Activated CD8-positive, alpha-beta memory T cell treated with anti-CD3 and anti-CD28 coated beads, Interleukin-2, amount 10 ng/mL, durations not matched to agents 7 days and 5 days (primary cell): ENCODE results near the gene VPS26C. TPM values are rescaled to one million over a fixed set of nuclear protein-coding genes. Genes with fewer than 3 reads are reported as not detected.

ENCODE experiments used
- ATAC-seq: fragments of 150-1000 bp; cut with Tn5 transposase; one replicate; pipeline ENCODE4 v1.10.0; 2021; ENCODE audit warnings: moderate library complexity
- CTCF ChIA-PET: fragments of 350-600 bp; sonication (Branson Sonifier 250); formaldehyde crosslinking; loops from one replicate; lab custom pipeline; 2021; ENCODE audit warnings: antibody characterized with exemption; lab: Charles Lee
- DNase-seq: peaks from one replicate; pipeline ENCODE4 v3.0.0-alpha.2; 2020
- H3K27ac Mint-ChIP-seq: one replicate; pipeline ENCODE4 v1.8.0; 2021; ENCODE audit warnings: mild to moderate bottlenecking, mixed read lengths
- H3K27me3 Mint-ChIP-seq: one replicate; pipeline ENCODE4 v1.8.0; 2021; ENCODE audit warnings: mixed read lengths
- H3K36me3 Mint-ChIP-seq: one replicate; pipeline ENCODE4 v1.8.0; 2021; ENCODE audit warnings: mild to moderate bottlenecking, mixed read lengths
- H3K4me1 Mint-ChIP-seq: one replicate; pipeline ENCODE4 v1.8.0; 2021; ENCODE audit warnings: mixed read lengths
- H3K4me3 Mint-ChIP-seq: one replicate; pipeline ENCODE4 v1.8.0; 2021; ENCODE audit warnings: mild to moderate bottlenecking, moderate library complexity, mixed read lengths
- H3K9me3 Mint-ChIP-seq: one replicate; pipeline ENCODE4 v1.8.0; 2022; ENCODE audit warnings: low read depth, mixed read lengths
- total RNA-seq, 2 experiments: library from RNA; stranded (reverse); gene quantifications; one replicate each; pipeline ENCODE4 v1.2.3, GENCODE V29; 2021

The VPS26C gene
- total RNA-seq, 2 experiments from 2014 or later, result 83.1 to 94.3 TPM

- peaks cover 5% of the 10 kb centered on the region for H3K4me1 Mint-ChIP-seq
- no peak for ATAC-seq
- H3K9me3 Mint-ChIP-seq, result peaks cover 5% of the 10 kb centered on the region
- no peak for DNase-seq
- CTCF ChIA-PET, result no interaction called here
- H3K27me3 Mint-ChIP-seq, result peaks cover 2% of the 10 kb centered on the region
- no peak overlapping the region for H3K4me3 Mint-ChIP-seq
- H3K27ac Mint-ChIP-seq, result no peak overlapping the region
- no peaks in the 10 kb centered on the region for H3K36me3 Mint-ChIP-seq
Observed at GRCh38 chr21:37276377-37276776, 9.2 kb upstream of the VPS26C start.

GRCh38 chr21:37273911-37274690 lies 7.0 kb upstream of the VPS26C start:
- ATAC-seq (peak; percentile 58), DNase-seq (no peak)
- Mint-ChIP-seq H3K4me3 (no peak overlapping the region), H3K9me3 (peaks cover 2% of the 10 kb centered on the region), H3K4me1 (peaks cover 7% of the 10 kb centered on the region), H3K27me3 (peaks cover 2% of the 10 kb centered on the region), H3K36me3 (no peaks in the 10 kb centered on the region), H3K27ac (no peak overlapping the region)
- CTCF ChIA-PET, result interaction anchor here (1.2 to 2.0 kb wide), 2 partner anchors 30 to 108 kb away, joined by 3 to 5 read pairs; no protein-coding TSS in a partner anchor

DNA sequence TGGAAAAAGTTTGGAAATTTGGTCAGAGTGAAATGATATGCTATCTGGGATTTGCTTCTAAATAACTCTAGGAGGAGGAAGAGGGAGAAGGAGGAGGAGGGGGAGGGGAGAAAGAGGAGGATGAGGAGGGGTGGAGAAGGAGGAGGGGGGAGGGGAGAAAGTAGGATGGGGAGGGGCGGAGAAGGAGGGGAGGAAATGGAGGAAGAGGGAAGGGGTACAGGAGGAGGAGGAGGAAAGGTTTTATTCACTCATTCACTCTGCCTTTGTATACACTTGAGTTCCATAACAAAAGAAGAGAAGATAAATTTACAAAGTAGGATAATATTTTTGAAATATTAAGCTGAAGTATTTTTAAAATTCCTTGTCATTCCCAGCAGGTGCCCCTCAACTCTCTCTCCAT lies 6.3 kb upstream of the VPS26C start:
- H3K27me3 Mint-ChIP-seq, result peaks cover 2% of the 10 kb centered on the region
- H3K4me3 Mint-ChIP-seq, result no peak overlapping the region
- ATAC-seq (no peak), DNase-seq (no peak)
- H3K9me3 Mint-ChIP-seq, result no peaks in the 10 kb centered on the region
- H3K4me1 Mint-ChIP-seq, result peaks cover 12% of the 10 kb centered on the region
- H3K36me3 Mint-ChIP-seq, result no peaks in the 10 kb centered on the region
- CTCF ChIA-PET, result interaction anchor here (1.2 to 2.0 kb wide), 2 partner anchors 30 to 108 kb away, joined by 3 to 5 read pairs; no protein-coding TSS in a partner anchor
- no peak overlapping the region for H3K27ac Mint-ChIP-seq

- H3K4me3 Mint-ChIP-seq, result no peak overlapping the region
- H3K36me3 Mint-ChIP-seq, result no peaks in the 10 kb centered on the region
- peaks cover 14% of the 10 kb centered on the region for H3K4me1 Mint-ChIP-seq
- H3K27me3 Mint-ChIP-seq, result peaks cover 2% of the 10 kb centered on the region
- no peak overlapping the region for H3K27ac Mint-ChIP-seq
- CTCF ChIA-PET, result interaction anchor here (1.2 to 2.0 kb wide), 2 partner anchors 29 to 107 kb away, joined by 3 to 5 read pairs; no protein-coding TSS in a partner anchor
- no peak for ATAC-seq
- DNase-seq, result no peak
- no peaks in the 10 kb centered on the region for H3K9me3 Mint-ChIP-seq
Observed at GRCh38 chr21:37272897-37273296, 5.8 kb upstream of the VPS26C start.

DNA sequence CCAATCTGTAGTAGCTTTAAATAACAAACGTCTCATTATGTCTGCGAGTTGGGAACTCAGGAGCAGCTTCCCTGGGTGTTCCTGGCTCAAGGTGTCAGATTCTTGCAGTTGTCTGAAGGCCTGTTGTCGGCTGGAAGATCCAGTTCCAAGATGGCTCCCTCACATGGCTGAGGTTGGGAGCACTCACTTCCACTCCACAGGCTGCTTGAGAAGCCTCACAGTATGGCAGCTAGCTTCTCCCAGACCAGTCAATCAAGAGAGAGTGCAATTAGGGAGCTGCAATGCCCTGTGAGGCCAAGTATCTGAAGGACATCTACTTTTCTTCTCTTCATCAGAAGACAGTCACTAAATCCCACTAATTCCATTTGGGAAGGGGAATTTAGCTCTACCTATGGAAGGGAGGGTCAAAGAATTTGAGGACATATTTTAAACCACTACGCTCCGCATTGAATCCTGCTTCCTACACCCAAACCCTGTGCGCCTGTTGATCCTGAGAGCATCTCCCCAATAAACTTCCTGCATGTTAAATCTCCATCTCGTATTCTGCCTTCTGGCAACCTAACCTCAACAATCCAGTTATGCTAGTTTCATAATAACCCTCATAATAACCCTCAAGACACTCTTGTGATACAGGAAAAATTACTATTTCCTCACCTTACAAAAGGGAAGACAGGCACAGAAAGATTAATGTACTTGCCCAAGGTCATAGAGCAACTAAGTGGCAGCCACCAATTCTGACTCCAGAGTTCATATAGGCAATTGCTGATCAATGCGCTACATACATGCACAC lies 3.6 kb upstream of the VPS26C start:
- H3K4me1 Mint-ChIP-seq, result peaks cover 20% of the 10 kb centered on the region
- H3K36me3 Mint-ChIP-seq, result peaks cover 6% of the 10 kb centered on the region
- no peaks in the 10 kb centered on the region for H3K9me3 Mint-ChIP-seq
- peaks cover 2% of the 10 kb centered on the region for H3K27me3 Mint-ChIP-seq
- DNase-seq, result no peak
- H3K4me3 Mint-ChIP-seq, result no peak overlapping the region
- ATAC-seq, result no peak
- H3K27ac Mint-ChIP-seq, result no peak overlapping the region
- CTCF ChIA-PET, result interaction anchor here (1.3 kb wide), 1 partner anchor 27 kb away, joined by 3 read pairs; no protein-coding TSS in a partner anchor

DNA sequence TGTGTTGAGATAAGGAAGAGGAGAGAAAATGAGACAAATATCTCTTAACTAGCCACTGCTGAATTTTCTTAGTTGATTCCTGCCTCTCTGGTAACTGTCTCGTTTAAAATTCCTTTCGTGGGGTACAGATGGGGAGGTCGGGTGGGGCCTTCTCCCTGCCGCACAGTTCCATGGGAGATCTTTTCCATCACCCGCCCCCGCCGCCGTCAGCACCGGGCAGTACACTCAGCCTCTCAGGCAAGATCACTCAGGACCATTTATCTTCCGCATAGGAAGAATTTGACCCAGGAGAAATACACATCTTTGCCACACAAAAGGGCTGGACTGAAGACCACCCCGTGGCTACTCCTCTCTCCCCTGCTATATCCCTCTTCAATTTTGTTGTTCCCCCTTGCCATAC lies 2.3 kb upstream of the VPS26C start:
- H3K4me3 Mint-ChIP-seq, result no peak overlapping the region
- peaks cover 2% of the 10 kb centered on the region for H3K27me3 Mint-ChIP-seq
- DNase-seq (no peak), ATAC-seq (no peak)
- H3K9me3 Mint-ChIP-seq, result no peaks in the 10 kb centered on the region
- CTCF ChIA-PET, result no interaction called here
- H3K4me1 Mint-ChIP-seq, result peaks cover 31% of the 10 kb centered on the region
- peaks cover 13% of the 10 kb centered on the region for H3K36me3 Mint-ChIP-seq
- no peak overlapping the region for H3K27ac Mint-ChIP-seq

DNA sequence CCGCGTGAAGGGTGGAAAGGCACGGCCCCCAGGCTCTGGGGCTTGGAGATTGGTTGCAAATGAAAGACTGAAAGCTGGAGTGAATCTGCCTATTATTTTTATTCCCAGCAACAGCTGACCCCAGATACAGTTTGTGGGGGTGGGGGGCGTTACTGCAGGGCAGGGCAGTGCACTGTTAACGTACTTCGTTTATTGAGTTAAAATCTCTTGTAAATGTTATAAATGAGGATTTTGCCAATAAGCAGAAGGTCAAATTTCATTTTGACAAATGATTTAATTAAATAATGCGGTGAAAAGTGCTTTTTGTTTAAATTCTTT lies 1.0 kb upstream of the VPS26C start:
- ATAC-seq (no peak), DNase-seq (no peak)
- no peaks in the 10 kb centered on the region for H3K27me3 Mint-ChIP-seq
- CTCF ChIA-PET, result interaction anchor here (1.0 to 2.8 kb wide), 5 partner anchors 9 to 296 kb away, joined by 3 to 7 read pairs (median 3); no protein-coding TSS in a partner anchor
- peaks cover 19% of the 10 kb centered on the region for H3K36me3 Mint-ChIP-seq
- H3K4me1 Mint-ChIP-seq, result peaks cover 39% of the 10 kb centered on the region
- H3K9me3 Mint-ChIP-seq, result no peaks in the 10 kb centered on the region
- H3K4me3 Mint-ChIP-seq, result peak overlapping the region; percentile 88
- H3K27ac Mint-ChIP-seq, result peak overlapping the region; percentile 98

- no peaks in the 10 kb centered on the region for H3K27me3 Mint-ChIP-seq
- H3K9me3 Mint-ChIP-seq, result no peaks in the 10 kb centered on the region
- H3K4me3 Mint-ChIP-seq, result peak overlapping the region; percentile 88
- DNase-seq (no peak), ATAC-seq (peak; percentile 11)
- CTCF ChIA-PET, result interaction anchor here (1.3 to 2.8 kb wide), 7 partner anchors 11 to 297 kb away, joined by 3 to 15 read pairs (median 6); no protein-coding TSS in a partner anchor
- peaks cover 25% of the 10 kb centered on the region for H3K36me3 Mint-ChIP-seq
- H3K27ac Mint-ChIP-seq, result peak overlapping the region; percentile 98
- H3K4me1 Mint-ChIP-seq, result peaks cover 46% of the 10 kb centered on the region
Observed at GRCh38 chr21:37266515-37267221, 466 bp downstream of the VPS26C start.

DNA sequence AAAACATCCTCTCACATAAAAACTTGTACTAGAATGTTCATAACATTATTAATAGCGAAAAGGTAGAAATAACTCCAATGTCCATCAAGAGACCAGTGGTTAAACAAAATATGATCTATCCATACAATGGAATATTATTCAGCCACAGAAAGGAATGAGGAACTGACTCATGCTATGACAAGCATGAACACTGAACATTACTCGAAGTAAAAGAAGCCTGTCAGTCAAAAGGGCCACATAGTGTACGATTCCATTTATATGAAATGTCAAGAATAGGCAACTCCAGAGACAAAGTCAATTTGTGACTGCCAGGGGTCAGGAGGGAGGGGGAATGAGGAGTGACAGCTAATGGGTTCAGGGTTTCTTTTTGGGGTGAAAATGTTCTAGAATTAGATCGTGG lies 2.3 kb downstream of the VPS26C start:
- Mint-ChIP-seq H3K36me3 (peaks cover 37% of the 10 kb centered on the region), H3K4me1 (peaks cover 54% of the 10 kb centered on the region), H3K27ac (peak overlapping the region; percentile 42), H3K4me3 (peak overlapping the region; percentile 40), H3K27me3 (no peaks in the 10 kb centered on the region), H3K9me3 (no peaks in the 10 kb centered on the region)
- CTCF ChIA-PET, result interaction anchor here (1.3 to 1.4 kb wide), 2 partner anchors 19 to 45 kb away, joined by 4 to 6 read pairs; no protein-coding TSS in a partner anchor
- DNase-seq (no peak), ATAC-seq (no peak)

DNA sequence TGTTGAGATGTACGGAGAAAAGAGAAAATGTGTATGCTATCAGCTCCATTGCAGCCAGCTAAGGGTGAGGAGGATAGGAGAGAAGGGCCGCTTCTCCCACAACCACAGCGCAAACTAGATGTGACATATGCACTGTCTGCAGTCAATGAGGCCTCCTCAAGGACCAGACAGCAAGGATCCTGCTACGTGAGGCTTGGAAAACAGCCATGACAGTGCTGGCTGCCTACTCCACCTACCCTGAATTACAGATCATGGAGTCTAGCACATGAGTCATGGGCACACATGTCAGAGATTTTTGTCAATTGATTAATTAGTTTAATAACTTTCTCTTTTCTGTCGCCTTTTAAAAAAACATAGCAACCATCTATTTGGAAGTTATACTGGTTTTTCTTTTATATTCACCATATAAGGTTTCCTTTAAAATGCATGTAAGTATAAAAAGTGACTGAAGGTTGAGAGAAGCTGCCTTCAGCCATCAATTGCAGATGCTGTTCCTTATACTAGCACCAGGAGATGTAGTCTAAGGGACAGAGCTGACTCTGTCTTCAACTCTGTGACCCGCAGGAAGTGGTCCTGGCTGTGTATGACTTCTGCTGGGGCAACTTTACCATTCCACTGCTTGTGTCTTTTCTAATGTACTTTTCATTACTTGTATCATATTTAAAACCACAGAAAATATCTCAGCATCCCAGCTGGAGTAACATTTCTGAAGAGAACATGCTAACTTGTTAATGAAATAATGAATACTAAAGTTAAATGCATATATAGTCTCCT lies 3.1 kb downstream of the VPS26C start:
- ATAC-seq (no peak), DNase-seq (no peak)
- H3K36me3 Mint-ChIP-seq, result peaks cover 40% of the 10 kb centered on the region
- peaks cover 58% of the 10 kb centered on the region for H3K4me1 Mint-ChIP-seq
- H3K27me3 Mint-ChIP-seq, result no peaks in the 10 kb centered on the region
- H3K9me3 Mint-ChIP-seq, result no peaks in the 10 kb centered on the region
- H3K27ac Mint-ChIP-seq, result peak overlapping the region; percentile 42
- CTCF ChIA-PET, result interaction anchor here (0.6 to 1.4 kb wide), 4 partner anchors 18 to 225 kb away, joined by 3 to 6 read pairs (median 4); no protein-coding TSS in a partner anchor
- H3K4me3 Mint-ChIP-seq, result peak overlapping the region; percentile 40

- peaks cover 39% of the 10 kb centered on the region for H3K36me3 Mint-ChIP-seq
- DNase-seq (no peak), ATAC-seq (no peak)
- H3K9me3 Mint-ChIP-seq, result no peaks in the 10 kb centered on the region
- H3K4me1 Mint-ChIP-seq, result peaks cover 60% of the 10 kb centered on the region
- peak overlapping the region; percentile 93 for H3K27ac Mint-ChIP-seq
- H3K4me3 Mint-ChIP-seq, result no peak overlapping the region
- CTCF ChIA-PET, result interaction anchor here (1.0 to 6.8 kb wide), 6 partner anchors 8 to 305 kb away, joined by 3 to 61 read pairs (median 6); partner anchors contain the start of gene VPS26C
- no peaks in the 10 kb centered on the region for H3K27me3 Mint-ChIP-seq
Observed at GRCh38 chr21:37259426-37259825, 7.7 kb downstream of the VPS26C start.
